GM12865 (cell line): ENCODE results near the gene FAM20C.

Source experiments
- DNase-seq: peaks from one replicate; pipeline ENCODE4 v3.0.0; 2010; ENCODE audit warnings: low read depth
- H3K4me3 ChIP-seq: 2 replicates; pipeline ENCODE4 v1.5.1; 2011; ENCODE audit warnings: mild to moderate bottlenecking, low read depth, low read length, control low read depth
- TF ChIP-seq, protein P1 (sequence below): IDR thresholded peaks from 2 replicates; pipeline ENCODE4 v1.5.1; 2011; ENCODE audit warnings: low read length, control low read depth, low read depth, inconsistent platforms; ENCODE audit not compliant: insufficient read depth; ENCODE audit errors: missing control alignments

Gene FAM20C

DNA sequence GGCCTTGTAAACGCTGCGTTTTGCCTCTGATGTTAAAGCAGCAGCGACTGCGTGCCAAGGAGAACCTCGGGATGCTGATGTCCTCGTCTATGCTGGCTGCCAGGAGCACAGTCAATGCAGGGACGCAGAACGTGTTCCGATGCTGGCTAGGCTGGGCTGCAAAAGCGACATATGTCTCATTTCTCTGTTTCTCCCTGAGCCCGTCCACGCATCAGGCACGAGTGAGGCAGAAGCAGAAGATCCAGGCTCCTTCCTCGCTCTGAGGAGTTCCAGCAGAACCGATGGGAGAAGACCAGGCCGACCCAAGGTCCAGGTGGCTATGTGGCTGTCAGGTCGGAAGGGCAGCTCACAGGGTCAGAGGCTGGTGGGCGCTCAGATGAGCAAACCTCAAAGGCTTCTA is 93.9 kb downstream of the FAM20C start:
- TF ChIP-seq, protein P1, sequence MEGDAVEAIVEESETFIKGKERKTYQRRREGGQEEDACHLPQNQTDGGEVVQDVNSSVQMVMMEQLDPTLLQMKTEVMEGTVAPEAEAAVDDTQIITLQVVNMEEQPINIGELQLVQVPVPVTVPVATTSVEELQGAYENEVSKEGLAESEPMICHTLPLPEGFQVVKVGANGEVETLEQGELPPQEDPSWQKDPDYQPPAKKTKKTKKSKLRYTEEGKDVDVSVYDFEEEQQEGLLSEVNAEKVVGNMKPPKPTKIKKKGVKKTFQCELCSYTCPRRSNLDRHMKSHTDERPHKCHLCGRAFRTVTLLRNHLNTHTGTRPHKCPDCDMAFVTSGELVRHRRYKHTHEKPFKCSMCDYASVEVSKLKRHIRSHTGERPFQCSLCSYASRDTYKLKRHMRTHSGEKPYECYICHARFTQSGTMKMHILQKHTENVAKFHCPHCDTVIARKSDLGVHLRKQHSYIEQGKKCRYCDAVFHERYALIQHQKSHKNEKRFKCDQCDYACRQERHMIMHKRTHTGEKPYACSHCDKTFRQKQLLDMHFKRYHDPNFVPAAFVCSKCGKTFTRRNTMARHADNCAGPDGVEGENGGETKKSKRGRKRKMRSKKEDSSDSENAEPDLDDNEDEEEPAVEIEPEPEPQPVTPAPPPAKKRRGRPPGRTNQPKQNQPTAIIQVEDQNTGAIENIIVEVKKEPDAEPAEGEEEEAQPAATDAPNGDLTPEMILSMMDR = no peak
- DNase-seq = no peak
- H3K4me3 ChIP-seq = no peak overlapping the region

DNA sequence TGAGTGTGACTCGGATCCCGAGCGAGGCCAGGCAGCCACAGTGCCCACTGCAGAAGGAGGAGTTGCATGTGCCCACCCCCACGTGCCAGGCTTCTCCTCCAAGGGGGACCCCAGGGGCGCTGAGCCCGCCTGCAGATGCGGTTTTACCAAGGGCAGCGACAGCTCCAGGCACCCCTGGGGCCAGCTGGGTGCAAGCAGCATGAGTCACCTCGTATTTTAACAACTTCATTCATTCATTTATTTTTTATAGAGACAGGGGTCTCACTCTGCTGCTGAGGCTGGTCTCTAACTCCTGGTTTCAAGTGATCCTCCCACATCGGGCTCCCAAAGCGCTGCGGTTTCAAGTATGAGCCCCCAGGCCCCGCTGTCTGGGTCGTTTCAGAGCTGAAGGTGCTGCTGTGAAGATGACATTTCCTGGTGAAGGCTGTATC is 96.3 kb downstream of the FAM20C start:
- H3K4me3 ChIP-seq = no peak overlapping the region
- TF ChIP-seq, protein P1 = no peak
- DNase-seq = no peak

DNA sequence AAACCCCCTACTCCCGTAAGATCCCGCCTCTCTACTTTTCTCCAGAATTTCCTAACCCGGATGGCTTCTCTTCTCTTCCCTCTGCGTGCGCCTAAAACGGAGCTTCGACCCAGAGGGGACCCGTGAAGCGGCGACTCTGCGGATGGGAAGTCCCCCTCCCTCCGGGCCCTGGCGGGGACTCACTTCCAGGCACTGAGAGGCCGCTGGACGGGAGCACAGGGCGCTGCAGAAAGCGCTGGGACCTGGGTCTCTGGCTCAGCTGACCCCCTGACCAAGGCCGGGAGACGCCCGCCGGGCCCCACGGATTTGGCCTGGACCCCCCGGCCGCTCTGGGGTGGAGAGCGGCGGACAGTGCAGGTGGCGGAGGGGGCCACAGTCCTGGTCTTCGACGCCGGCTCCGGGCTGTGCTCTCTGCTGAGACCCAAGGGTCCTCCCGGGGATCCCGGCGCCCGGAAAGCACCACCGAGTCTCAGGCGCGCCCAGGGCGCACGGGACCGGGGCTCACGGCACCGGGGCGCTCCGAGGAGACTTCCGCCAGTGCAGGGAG is 96.9 kb downstream of the FAM20C start:
- DNase-seq = no peak
- TF ChIP-seq, protein P1 = no peak
- H3K4me3 ChIP-seq = no peak overlapping the region

- no peak within 1 kb of the TSS for H3K4me3 ChIP-seq
- DNase-seq = no peak
- TF ChIP-seq, protein P1 = no peak
Observed at GRCh38 chr7:289756-290553, 97.6 kb downstream of the FAM20C start, which contains the start of gene FOXL3. Gene FOXL3, plus strand, starts transcription at chr7:290170. Its CDS starts 0 bp downstream, at chr7:290170.

- DNase-seq = no peak
- TF ChIP-seq, protein P1 = no peak
- H3K4me3 ChIP-seq = no peak overlapping the region
Observed at GRCh38 chr7:290554-291372, 98.4 kb downstream of the FAM20C start.

- no peak for DNase-seq
- TF ChIP-seq, protein P1 = no peak
- H3K4me3 ChIP-seq = no peak overlapping the region
Observed at GRCh38 chr7:291373-292092, 99.2 kb downstream of the FAM20C start.
